HepG2 (cell line): ENCODE results near the gene PPP1R14D.
"Not testable (repeated sequence)": the region's sequence is repeated elsewhere in the genome, so short reads cannot be mapped to it uniquely, and the experiment has no call there.

Experiments used
- CENPX ChIP-seq: sonication (generic); formaldehyde crosslinking; IDR thresholded peaks from 2 replicates; pipeline ENCODE4 v1.9.0; 2021; ENCODE audit warnings: mild to moderate bottlenecking, missing genetic modification reagents, moderate library complexity
- FOXJ3 ChIP-seq: sonication (generic); formaldehyde crosslinking; IDR thresholded peaks from 2 replicates; pipeline ENCODE4 v1.4.0; 2020; ENCODE audit warnings: missing genetic modification reagents, mild to moderate bottlenecking, borderline replicate concordance
- POLR2AphosphoS5 ChIP-seq: IDR thresholded peaks from 2 replicates; pipeline ENCODE4 v1.6.1; 2012; ENCODE audit warnings: low read depth, low read length
- ZBTB33 ChIP-seq: sonication (generic); formaldehyde crosslinking; IDR thresholded peaks from 2 replicates; pipeline ENCODE4 v1.4.0; 2020; ENCODE audit warnings: missing genetic modification reagents
- ZNF484 ChIP-seq: sonication (generic); formaldehyde crosslinking; IDR thresholded peaks from 2 replicates; pipeline ENCODE4 v1.5.1; 2020; ENCODE audit warnings: mild to moderate bottlenecking, low read depth, missing genetic modification reagents, borderline replicate concordance
- TF ChIP-seq, protein P1 (sequence below): sonication (generic); formaldehyde crosslinking; IDR thresholded peaks from 2 replicates; pipeline ENCODE4 v1.8.1; 2023; ENCODE audit warnings: mild to moderate bottlenecking, missing genetic modification reagents
- TF ChIP-seq, protein P2 (sequence below): sonication (generic); formaldehyde crosslinking; IDR thresholded peaks from 2 replicates; pipeline ENCODE4 v1.5.0; 2020; ENCODE audit warnings: mild to moderate bottlenecking, missing genetic modification reagents, moderate library complexity

DNA sequence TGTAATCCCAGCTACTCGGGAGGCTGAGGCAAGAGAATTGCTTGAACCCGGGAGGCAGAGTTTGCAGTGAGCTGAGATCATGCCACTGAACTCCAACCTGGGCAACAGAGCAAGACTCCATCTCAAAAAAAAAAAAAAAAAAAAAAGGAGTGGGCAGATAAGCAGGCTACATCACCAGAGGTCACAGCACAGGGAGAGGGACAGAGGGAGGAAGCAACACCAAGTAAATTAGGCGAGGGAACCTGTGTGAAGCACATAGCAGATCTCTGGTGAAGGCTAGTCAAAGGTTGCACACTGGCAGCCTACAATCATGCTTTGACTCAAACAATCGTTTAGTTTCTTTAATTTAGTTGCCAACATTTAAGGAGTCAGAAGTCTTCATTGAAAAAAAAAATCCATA, 32.6 kb upstream of the PPP1R14D start:
- TF ChIP-seq, protein P1, sequence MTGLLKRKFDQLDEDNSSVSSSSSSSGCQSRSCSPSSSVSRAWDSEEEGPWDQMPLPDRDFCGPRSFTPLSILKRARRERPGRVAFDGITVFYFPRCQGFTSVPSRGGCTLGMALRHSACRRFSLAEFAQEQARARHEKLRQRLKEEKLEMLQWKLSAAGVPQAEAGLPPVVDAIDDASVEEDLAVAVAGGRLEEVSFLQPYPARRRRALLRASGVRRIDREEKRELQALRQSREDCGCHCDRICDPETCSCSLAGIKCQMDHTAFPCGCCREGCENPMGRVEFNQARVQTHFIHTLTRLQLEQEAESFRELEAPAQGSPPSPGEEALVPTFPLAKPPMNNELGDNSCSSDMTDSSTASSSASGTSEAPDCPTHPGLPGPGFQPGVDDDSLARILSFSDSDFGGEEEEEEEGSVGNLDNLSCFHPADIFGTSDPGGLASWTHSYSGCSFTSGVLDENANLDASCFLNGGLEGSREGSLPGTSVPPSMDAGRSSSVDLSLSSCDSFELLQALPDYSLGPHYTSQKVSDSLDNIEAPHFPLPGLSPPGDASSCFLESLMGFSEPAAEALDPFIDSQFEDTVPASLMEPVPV (CRISPR knock-in tag) = not testable (repeated sequence)
- TF ChIP-seq POLR2AphosphoS5; CENPX; ZBTB33 (CRISPR knock-in tag); FOXJ3 (CRISPR knock-in tag); ZNF484 (CRISPR knock-in tag): not testable (repeated sequence)
- TF ChIP-seq, protein P2, sequence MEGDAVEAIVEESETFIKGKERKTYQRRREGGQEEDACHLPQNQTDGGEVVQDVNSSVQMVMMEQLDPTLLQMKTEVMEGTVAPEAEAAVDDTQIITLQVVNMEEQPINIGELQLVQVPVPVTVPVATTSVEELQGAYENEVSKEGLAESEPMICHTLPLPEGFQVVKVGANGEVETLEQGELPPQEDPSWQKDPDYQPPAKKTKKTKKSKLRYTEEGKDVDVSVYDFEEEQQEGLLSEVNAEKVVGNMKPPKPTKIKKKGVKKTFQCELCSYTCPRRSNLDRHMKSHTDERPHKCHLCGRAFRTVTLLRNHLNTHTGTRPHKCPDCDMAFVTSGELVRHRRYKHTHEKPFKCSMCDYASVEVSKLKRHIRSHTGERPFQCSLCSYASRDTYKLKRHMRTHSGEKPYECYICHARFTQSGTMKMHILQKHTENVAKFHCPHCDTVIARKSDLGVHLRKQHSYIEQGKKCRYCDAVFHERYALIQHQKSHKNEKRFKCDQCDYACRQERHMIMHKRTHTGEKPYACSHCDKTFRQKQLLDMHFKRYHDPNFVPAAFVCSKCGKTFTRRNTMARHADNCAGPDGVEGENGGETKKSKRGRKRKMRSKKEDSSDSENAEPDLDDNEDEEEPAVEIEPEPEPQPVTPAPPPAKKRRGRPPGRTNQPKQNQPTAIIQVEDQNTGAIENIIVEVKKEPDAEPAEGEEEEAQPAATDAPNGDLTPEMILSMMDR (CRISPR knock-in tag) = not testable (repeated sequence)
